T-helper 2 cell treated with Interferon-gamma antibody and Interleukin-4, amounts not matched to agents 100 ng/mL and 5 ng/mL, for 36 hours (primary cell): ENCODE results near the gene TAAR9. TPM values are rescaled to one million over a fixed set of nuclear protein-coding genes. Genes with fewer than 3 reads are reported as not detected.

Experiments used
- intact Hi-C: fragments of 100-400 bp; cut with micrococcal nuclease; formaldehyde crosslinking; loops from one replicate; pipeline ENCODE4 v1.15.1; 2023
- total RNA-seq: library from RNA; stranded (reverse); gene quantifications from 2 replicates; pipeline ENCODE4 v1.2.3, GENCODE V29; 2022

Gene TAAR9
- total RNA-seq, 1 donor from 2014 or later: not detected

DNA sequence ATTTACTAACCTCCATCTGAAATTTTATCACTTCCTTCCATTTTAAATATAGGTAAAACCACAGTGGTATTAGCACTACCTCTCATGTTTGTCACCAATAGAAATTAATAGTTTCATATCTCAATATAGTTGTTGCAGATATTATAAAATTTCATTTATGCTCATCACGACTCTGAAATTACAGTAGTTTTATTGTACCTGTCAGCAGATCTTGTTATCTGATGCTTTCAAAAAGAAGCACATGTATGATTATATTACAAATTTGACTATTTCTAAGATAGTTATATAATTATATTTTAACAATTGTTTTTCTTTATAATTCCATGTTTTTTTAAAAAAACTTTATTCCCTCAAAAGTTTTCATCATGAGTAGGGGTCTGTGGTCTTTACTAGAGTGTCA, 46.6 kb downstream of the TAAR9 start:
- intact Hi-C loops: no loop called here

DNA sequence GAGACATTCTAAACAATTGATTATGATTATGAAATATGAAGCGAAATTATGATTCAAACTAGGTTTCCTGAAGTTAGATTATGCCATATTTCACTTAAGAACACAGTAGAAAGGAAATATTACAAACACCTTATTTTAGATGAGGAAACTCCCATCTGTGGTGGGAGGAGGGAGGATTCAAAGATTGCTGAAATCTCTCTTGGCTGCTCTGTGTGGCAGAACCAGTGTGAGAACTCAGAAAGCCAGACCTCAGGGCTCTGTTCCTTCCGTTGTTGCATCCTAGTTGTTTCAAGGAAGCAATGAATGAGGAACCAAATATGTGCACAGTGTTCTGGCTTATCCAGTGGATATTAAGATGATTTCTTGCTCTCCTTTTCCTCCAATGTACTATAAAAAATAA, 49.3 kb downstream of the TAAR9 start:
- intact Hi-C loops: no loop called here

Other genes with a start within 250 kb of the TAAR9 start
- gene MOXD1, start 136.8 kb upstream of the TAAR9 start, total RNA-seq: not detected in 2 replicates
- 21.2 and 23.3 TPM in 2 replicates for gene STX7, start 25.2 kb upstream of the TAAR9 start, total RNA-seq
- gene TAAR8, start 14.4 kb downstream of the TAAR9 start, total RNA-seq: not detected in 2 replicates
- gene TAAR6, start 32.0 kb downstream of the TAAR9 start, total RNA-seq: not detected in 2 replicates
- gene TAAR5, start 51.5 kb downstream of the TAAR9 start, total RNA-seq: not detected in 2 replicates
- gene TAAR2, start 86.0 kb downstream of the TAAR9 start, total RNA-seq: not detected in 2 replicates
- not detected in 2 replicates for gene TAAR1, start 120.9 kb downstream of the TAAR9 start, total RNA-seq
- not detected in 2 replicates for gene VNN1, start 175.8 kb downstream of the TAAR9 start, total RNA-seq
- gene VNN2, start 219.6 kb downstream of the TAAR9 start, total RNA-seq: 11.9 and 12.8 TPM in 2 replicates